HG02973 (cell line): Measurements from ENCODE around the gene KCNB1.

ENCODE experiments used
- ATAC-seq: cut with Tn5 transposase; IDR thresholded peaks from one replicate; pipeline ENCODE4 v1.9.1; 2021; ENCODE audit warnings: moderate library complexity; ENCODE audit not compliant: unreplicated experiment

Gene KCNB1

DNA sequence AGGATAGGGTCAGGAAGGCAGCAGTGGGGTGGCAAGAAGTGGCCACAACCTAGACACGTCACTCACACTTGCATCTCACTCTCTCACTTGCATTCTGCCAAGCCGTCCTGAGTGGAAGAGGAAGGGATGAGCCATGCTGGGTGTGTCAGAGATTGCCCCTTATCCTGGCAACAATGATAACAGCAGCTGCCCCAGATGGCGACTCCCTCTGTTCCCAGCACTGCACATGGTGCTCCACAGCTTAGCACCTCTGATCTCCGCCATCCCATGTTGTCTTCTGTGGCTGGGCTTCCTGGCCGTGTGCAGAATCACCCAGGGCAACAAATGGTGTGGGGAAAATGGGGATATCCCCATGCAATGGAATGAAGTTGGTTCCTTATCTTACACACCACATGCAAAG, 11.1 kb downstream of the KCNB1 start:
- no peak for ATAC-seq

DNA sequence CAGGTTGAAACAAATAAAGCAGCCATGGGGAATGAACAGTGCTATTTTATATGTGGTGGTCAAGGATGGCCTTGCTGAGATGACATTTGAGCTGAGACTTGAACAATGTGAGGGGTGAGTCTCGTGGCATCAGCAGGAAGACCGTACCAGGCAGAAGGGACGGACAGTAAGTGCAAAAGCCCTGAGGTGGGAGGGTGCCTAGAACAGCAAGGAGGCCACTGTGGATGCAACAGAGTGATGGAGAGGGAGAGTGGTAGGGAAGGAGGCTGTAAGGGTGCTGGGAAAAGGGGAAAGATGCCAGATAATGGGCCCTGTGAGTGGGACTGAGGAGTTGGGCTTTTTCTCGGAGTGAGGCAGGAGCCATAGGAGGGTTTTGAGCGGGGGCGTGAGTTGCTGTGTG, 11.5 kb downstream of the KCNB1 start:
- ATAC-seq = no peak

DNA sequence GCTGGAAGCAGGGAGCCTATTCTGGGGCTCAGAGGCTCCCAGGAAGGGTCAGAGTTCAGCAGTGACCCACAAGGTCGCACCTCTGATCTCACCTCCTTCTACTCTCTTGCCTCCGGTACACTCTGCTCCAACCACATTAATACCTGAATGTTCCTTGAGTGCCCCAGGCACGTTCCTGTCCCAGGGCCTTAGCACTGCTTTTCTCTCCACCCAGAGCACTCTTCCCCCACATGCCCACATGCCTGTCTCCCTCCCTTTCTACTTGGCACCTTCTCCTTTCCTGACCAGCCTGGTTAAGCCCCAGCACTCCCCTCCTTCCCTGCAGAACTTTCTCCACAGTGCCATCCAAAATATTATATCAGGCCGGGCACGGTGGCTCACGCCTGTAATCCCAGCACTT, 13.4 kb downstream of the KCNB1 start:
- ATAC-seq = no peak

DNA sequence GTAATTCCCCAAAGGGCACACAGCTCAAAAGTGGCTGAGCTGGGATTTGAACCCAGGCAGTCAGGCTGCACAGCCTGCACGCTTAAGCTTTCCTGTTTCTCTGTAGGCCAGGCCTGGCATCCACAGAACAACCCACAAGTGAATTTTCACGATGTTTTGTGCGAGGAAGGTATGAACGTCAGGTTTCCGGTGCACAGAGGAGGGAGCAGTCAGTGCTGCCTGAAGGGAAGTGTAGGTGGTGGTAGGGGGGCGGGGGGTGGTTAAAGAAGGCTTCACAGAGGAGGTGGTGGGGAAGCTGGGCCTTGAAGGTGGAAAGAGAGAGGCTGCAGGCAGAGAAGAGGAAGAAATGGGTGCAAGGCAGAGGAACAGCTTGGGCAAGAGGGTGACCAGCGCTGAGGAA, 14.1 kb downstream of the KCNB1 start:
- ATAC-seq = no peak

DNA sequence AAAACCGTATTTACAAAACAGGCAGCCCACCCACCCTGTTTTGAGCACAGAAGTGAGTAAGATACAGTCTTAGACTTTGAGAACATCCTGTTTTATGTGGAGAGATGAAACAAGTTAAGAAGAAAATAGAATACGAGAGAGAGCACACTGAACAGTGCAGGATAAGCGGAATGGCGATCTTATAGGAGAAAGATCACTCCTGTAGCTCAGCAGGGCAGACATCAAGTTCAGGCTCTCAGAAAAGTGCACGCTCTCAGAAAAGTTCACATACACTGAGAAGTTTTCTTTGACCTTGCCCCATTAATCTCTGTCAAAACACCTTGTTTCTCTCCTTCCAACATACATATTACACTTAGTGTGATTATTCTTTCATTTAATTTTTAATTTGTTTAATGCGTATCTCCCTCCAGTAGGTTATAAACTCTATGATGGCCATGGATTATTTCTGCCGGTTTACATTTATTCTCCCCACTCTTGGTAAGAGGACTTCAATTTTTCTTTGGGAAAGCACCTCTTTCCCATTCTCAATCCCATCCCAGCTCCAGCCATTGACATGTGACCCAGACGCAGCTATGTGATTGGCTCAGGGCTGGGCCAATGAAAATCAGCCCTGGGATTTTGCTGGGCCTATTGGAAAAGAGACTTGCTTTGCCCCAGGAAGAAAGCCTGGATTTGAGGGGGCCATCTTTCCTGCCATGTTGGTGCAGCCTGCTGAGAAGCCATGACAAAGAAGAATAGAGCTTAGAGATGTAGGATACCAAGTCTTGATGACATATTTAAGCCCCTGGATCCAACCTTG, 16.2 kb downstream of the KCNB1 start:
- no peak for ATAC-seq

DNA sequence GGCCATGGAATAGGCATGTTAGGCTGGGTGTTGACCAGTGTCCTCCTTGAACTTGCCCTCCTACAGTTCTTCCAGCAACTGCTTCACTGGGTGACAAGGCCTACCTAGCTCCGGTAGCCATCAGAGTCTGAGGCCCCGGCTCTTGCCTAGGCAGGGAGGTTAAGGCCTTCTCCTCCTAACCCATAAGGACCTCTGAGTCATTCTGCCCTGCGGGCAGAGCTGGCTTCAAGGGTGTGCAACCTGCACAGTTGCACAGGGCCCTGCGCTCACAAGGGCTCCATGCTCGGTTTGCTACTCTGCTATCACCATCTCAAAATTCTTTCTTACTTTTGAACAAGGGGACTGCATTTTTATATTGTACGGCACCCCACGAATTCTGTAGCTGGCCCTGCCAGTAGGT, 17.9 kb downstream of the KCNB1 start:
- ATAC-seq = no peak

DNA sequence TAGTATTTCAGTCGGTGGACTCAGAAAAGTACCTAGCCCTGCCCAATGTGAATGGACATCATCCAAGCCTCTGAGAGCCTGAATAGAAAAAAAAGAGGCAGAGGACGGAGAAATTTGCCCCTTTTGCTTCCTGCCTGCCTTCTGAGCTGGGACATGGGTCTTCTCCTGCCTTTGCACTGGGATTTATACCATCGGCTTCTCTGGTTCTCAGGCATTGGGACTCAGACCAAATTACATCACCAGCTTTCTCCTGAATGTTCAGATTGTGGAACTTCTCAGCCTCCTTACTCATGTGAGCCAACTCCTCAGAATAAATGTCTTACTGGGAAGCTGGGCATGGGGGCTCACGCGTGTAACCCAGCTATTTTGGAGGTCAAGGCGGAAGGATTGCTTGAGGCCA, 19.8 kb downstream of the KCNB1 start:
- ATAC-seq = no peak

DNA sequence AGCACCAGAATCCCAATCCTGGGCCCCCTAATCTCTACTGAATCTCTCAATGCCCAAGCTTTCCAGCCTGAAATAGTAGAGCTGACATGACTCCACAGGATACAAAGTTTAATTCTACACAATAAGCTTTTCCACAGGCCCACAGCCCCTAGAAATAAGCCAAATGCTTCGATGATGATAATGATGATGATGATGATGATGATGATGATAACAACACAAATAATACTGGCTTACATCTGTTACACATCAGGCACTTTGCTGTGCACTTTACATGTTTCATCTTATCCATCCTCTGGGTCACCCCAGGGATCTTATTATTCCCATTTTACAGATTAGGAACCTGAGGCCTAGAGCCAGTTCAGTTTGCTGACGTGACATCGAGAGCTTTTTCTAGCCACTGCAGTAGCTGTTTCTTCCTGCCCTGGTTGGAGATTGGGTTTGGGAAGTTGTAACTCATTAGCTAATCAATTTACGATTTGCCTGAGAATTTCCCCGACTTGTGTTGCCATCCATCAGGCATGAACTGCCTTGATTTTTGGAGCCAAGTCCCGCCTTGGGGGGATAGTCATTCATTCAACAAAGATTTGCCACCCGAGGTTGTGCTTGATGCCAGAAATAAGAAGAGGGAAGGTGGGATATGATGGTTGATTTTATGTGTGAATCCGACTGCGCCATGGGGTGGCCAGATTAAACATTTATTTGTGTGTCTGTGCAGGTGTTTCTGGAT, 20.4 kb downstream of the KCNB1 start:
- ATAC-seq = no peak

DNA sequence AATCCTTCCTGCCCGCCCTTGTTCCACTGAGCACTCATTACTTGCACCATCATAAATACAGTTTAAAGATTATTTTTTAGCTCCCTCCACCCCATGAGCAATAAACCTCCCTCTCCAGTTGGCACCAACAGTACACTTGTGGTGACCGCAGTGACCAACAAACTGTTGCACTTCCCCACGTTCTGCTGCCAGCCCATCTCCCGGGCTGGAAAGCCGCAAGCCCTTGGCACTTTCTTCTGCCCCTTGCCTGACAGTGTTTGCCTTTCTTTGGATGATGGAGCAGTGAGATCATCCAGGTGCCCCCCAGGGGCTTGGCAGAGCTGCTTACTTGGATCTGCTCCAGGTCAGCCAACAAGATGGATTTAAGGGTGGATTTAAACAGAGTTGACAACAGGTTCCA, 21.6 kb downstream of the KCNB1 start:
- no peak for ATAC-seq

DNA sequence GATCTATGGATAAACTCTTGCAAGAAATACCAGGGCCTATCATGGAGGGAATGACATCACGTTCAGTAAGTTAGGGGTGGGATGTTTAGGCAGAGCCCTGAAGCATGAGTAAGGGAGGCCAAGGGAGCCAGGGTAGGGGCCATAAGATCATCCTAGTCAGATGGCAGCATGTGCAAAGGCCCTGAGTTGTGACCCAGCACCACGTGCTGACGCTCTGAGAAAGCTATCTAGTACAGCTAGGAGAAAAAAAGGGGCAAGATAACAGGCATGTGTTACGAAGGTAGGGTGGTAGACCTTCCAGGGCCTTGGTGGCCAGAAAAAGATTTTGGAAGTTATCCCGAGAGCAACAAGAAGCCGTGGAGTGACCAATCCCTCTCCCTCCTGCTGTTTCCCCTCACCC, 22.3 kb downstream of the KCNB1 start:
- ATAC-seq = no peak

DNA sequence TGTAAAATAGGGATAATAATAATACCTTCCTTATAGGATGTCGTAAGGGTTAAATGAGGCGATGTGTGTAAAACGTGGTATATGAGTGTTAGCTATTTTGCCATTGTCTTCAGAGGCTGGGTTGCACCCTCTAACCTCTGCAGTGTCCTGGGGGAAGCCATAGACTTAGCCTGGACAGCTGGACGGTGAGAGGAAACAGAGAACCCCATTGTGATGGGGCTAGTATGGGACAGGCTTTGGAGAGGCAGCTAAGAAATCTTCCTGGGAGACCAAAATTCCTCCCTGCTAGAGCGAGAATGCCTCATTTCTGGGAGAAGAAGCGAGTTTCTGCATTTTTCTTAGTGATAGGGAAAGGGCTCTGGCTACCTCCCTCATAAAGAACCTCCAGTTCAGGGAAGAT, 22.8 kb downstream of the KCNB1 start:
- no peak for ATAC-seq

DNA sequence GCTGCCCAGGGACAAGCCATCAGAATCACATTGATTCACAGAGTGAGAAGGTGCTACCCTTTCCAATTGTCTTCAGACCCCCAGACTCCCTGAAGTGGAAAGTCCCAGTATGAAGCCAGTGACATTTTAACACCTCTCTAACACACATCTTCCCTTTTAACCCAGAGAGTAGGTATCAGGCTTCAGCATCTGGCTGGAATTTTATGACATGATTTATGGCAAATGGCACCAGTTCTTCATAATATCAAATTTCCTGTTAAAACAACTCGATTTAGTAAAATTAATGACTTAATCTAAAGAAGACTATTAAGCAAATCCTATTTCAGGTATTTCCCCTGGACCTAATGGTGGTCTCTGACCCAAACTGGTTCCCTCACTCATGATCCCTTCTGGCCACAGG, 25.0 kb downstream of the KCNB1 start:
- ATAC-seq = no peak

DNA sequence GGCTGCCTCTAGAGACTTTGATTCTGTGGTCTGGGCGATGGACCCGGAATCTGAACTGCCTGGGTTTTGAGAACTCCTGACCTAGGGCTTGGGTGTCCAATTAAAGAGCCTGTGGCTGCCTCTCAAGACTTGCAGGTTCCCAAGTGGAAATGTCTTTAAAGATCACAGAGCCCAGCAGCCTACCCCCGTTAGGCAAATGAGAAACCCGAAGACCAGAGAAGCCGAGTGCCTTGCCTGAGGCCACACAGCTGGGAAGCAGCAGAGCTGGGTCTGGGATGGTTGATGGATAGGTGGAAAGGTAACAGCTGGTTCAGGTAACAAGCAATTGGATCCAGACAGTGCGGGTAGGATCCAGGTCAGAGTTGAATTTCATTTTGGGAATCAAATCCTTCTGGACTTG, 25.8 kb downstream of the KCNB1 start:
- no peak for ATAC-seq

DNA sequence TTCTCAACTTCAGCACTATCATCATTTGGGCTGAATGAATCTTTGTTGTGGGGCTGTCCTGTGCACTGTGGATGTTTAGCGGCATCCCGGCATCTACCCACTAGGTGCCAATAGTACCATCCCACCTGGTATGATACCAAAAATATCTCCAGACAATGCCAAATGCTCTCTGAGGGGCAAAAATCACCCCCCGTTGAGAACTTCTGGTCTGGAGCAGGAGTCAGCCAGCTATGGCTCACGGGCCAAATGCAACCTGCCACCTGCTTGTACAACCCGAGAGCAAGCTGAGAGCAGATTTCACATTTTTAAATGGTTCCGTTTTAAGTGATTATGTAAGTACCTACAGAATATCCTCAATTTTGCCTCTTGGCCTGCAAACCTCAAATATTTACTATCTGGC, 26.8 kb downstream of the KCNB1 start:
- no peak for ATAC-seq

DNA sequence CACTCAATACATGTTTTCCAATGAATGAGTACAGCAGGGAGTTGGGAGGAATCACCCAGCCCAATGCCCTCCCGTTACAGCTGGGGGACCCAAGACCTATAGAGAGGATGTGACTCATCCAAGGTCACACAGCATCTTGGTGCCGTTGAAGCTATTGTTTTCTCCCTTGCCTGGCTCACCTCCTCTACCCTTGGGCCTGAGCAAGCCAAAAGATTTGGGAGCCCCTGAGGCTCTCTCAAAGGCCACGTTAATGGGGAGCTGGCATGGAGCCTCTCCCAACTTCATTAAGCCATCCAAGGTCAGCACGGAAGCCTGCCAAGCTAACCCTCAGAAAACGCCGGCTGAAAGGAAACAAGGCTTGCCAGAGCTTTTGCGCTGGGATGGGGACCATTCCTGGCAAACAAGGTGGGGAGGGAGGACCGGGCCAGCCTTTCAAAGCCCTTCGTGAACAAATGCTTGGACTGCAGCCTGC, 30.4 kb downstream of the KCNB1 start:
- no peak for ATAC-seq

DNA sequence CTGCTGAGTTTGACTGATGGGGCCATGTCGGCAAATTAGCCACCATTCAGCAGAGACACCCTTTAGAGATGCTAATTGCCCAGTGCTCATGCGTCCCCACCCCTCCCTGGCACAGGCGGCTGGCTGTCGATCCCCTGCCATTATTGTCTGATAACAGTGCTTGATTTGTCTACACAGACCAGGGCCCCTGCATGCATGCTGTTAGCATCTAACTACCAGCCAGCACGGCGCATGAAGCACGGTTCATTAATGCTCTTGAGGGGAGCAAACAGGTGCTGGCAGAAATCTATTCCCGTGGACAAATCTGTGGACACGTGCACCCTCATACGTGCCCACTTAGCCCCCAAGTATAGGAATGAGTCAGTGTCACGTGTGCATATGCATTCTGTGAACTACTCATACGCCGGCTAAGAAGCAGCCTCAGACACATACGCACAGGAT, 32.2 kb downstream of the KCNB1 start:
- ATAC-seq = no peak

DNA sequence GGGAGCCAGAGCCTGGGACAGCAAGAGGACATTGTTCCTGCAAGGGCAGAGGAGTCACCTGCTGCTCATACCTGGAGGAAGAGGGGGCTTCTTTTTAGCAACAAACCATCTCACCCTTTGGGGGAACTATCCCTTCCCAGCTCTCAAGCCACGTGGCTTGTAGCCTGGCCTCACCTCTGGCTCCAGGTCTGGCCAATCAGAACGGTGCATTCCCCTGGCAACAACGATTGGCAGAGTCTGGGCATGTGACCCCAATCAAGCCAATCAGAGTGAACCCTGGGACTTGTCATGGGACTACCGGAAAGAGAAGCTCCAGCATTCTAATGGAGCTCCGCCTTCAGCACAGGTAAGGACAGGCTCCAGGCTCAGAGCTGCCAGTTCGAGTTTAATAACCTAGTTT, 33.6 kb downstream of the KCNB1 start:
- no peak for ATAC-seq

DNA sequence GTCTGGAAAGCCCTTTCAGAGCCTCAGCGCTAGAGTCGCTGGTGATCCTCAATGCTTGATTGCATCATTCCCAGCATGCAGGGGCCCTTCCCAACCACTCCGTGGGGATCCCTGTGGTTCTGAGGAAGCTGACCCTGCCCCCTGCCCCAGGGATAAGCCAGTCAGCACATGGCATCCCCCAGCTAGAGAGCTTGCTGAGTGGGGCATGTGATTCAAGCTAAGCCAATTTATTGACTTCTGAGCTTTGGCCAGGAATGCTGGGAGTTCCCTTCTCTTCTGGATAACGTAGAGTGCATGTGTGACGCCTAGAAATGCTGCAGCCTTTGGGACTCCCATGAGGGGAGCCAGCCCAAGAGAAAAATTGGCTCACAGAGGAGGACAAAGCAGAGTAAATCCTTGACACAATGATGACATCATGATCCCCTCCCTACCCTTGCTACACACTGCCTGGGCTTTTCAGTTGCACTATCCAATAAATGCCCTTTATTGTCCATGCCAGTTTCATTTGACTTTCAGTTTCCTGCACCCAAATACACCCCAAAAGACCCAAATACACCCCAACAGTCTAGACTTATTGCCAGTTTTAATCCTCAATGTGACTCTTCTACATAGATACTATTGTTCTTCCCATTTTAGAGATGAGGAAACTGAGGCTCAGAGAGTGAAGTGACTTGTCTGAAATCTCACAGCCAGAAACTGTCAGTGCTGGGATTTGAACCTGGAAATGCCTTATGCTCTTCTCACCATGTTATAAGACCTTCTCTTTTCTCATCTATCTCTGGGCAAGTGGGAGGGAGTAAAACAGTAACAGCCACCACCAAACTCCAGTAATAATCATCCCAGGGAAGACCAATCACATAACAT, 34.3 kb downstream of the KCNB1 start:
- no peak for ATAC-seq

DNA sequence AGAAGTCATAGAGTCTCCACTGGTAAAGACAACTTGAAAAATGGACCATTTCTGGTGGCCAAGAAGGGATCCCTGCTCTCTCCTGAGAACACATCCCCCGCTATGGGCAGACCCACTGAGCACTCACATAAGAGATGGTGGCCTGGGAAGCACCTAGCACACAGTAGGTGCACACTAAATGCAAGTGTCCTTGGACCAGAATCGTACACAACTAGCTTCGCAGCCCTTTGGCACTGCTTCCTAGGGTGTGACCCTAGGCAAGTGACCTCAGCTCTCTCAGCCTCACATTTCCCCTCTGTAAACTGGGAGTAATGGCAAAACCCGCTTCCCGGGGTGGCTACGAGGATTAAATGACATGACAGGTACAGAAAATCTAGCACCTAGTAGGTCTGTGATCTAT, 35.1 kb downstream of the KCNB1 start:
- ATAC-seq = no peak

DNA sequence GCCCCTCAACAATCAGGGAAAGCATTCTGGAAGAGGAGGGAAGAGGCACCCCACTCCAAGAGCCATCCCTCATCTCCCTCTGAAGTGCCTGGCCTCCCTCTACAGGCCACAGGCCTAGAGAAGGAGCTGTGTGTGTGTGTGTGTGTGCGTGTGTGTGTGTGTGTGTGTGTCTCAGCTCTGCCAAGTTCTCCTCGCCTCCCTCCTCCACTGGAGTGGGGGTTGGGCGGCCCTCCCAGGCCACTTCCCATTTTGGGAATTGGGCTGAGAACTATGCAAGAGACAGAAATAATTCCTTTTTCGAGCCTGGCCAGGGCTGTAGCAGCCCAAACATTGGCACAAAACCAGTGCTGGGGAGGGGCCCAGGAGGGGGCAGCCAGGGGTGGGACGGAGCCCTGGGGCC, 35.7 kb downstream of the KCNB1 start:
- no peak for ATAC-seq

DNA sequence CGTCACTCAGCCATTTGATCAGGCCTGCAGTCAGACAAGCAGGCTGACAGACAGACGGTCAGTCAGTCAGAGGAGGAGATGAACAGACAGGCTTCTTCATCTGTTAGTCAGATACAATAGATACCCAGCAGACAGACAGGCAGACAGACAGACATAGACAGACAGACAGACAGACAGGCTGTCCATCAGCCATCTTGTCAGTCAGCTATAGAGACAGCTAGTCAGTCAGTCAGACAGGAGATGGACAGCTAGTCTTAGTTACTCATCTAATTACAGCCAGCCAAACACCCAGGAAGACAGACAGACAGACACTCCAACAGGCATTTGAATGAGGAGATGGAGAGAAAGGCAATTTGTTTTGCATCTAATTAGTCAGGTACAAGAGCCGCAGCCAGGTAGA, 36.4 kb downstream of the KCNB1 start:
- ATAC-seq = no peak

DNA sequence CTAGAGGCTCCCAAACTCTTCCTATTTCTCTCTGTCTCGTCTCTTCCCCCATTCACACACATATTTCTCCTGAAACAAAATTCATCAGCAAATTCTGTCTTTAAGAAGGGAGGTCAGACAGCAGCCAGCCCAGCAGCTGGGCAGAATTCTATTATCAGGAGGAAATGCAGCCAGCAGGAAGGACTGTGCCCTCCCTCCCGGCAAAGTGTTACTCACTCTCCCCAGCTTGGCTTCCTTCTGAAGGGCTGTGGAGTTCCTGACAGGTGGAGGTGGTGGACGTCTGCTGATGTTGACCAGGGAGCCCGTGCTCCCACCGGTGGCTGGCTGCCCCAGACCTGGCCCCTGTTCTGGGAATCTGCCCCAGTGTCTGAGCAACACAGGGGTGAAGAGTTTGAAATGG, 37.3 kb downstream of the KCNB1 start:
- no peak for ATAC-seq
